Left renal cortex interstitium (tissue), 4 donors: ENCODE data around the gene HMGA1. TPM values are rescaled to one million over a fixed set of nuclear protein-coding genes. Genes with fewer than 3 reads are reported as not detected.

ENCODE experiments used
- DNase-seq, 4 donors: peaks; one replicate each; pipeline ENCODE4 v3.0.0-alpha.2; 2013; ENCODE audit warnings: low read depth in 4 of 4, low spot score in 2 of 4, missing footprints in 1 of 4
- polyA plus RNA-seq, 4 donors: library from polyadenylated mRNA; unstranded; fragments of 120-200 nt; gene quantifications; one replicate each; pipeline ENCODE4 v1.2.1, GENCODE V29; 2013; ENCODE audit not compliant: insufficient read length in 4 of 4

Gene HMGA1, protein sequence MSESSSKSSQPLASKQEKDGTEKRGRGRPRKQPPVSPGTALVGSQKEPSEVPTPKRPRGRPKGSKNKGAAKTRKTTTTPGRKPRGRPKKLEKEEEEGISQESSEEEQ
- 100 to 1,000 TPM in 3 of 4 donors, 10 to 100 TPM in 1; 87.8 to 176 (median 138) TPM for polyA plus RNA-seq

DNA sequence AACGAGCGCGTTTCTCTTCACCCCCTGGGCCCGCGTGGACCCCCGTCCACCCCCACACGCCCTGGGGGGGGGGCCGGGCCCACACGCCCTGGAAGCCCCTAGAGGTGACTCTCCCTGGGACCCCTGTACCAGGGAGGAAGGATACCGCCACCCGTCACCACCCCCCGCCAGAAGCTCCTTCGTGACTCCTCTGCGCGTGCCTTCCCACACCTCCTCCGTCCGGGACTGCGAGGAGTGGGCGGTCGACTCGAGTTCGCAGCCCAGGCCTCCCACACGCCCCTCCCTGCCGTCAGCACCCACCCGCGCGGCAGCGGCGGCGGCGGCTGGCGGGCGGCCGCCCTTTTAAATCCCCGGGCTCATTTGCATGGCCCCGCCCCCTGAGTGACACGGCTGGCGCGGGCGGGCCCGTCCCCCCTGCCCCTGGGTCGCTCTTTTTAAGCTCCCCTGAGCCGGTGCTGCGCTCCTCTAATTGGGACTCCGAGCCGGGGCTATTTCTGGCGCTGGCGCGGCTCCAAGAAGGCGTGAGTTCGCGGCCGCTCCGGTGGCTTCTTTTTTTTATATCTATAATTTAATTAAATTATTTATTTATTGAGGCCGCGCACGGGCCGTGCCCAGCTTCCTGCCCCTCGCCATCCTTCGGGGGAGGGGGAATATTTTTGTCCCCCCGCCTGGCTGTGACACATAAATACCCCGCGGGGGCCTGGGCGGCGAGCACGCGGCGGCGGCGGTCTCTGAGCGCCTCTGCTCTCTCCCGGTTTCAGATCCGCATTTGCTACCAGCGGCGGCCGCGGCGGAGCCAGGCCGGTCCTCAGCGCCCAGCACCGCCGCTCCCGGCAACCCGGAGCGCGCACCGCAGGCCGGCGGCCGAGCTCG lies at the start of gene HMGA1:
TSS of gene HMGA1 (plus strand) at position 431 of the 873 bp plus-strand sequence. CDS start 3,908 bp downstream, outside the sequence.
- peak in 2 of 4 donors; percentile 53 to 65 for DNase-seq

DNA sequence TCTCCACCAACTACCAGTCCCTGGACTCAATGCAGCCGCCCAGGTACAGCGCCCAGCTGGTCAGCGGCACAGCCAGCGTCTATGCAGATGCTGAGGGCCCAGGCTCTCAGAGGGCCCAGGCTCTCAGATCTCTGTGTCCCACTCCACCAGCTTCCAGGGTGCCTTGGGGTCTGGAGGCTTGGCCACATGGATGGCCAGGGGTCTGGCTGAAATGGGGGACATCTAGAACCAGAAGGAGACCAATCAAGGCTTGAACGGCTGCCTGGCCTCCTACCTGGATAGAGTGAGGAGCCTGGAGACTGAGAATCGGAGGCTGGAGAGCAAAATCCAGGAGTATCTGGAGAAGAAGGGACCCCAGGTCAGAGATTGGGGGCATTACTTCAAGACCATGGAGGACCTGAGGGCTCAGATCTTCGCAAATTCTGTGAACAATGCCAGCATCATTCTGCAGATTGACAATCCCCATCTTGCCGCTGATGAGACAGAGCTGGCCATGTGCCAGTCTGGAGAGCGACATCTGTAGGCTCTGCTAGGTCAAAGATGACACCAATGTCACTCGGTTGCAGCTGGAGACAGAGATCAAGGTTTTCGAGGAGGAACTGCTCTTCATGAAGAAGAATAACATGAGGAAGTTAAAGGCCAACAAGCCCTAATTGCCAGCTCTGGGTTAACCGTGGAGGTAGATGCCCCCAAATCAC lies 46.7 kb upstream of the HMGA1 start:
- DNase-seq = no peak

DNA sequence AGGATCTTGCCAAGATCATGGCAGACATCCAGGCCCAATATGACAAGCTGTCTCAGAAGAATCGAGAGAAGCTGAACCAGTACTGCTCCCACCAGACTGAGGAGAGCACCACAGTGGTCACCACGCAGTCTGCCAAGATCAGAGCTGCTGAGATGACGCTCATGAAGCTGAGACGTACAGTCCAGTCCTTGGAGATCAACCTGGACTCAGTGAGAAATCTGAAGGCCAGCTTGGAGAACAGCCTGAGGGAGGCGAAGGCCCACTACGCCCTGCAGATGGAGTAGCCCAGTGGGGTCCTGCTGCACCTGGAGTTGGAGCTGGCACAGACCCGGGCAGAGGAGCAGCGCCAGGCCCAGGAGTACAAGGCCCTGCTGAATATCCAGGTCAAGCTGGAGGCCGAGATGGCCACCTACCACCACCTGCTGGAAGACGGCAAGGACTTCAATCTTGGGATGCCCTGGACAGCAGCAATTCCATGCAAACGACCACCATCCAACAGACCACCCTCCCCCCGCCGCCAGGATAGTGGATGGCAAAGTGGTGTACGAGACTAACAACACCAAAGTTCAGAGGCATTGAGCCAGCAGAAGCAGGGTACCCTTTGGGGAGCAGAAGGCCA lies 46.1 kb upstream of the HMGA1 start:
- no peak for DNase-seq

DNA sequence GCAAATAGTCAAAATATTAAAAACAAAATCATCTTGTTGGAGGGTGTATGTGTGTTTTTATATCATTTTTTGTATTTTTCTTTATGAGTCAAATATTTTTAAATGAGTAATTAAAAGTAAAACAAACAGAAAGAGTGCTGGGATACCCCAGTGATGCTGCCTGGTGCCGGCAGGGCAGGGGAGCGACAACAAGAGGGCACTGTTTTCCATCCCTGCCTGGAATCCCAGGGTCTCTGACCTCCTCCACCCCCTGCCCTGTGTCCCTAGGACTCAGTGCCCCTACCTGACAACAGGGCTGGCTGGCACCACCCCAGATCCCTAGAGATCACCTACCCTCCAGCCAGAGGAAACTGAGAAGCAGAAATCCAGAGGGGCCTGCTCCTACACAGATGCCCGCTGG lies 41.9 kb upstream of the HMGA1 start:
- no peak for DNase-seq

DNA sequence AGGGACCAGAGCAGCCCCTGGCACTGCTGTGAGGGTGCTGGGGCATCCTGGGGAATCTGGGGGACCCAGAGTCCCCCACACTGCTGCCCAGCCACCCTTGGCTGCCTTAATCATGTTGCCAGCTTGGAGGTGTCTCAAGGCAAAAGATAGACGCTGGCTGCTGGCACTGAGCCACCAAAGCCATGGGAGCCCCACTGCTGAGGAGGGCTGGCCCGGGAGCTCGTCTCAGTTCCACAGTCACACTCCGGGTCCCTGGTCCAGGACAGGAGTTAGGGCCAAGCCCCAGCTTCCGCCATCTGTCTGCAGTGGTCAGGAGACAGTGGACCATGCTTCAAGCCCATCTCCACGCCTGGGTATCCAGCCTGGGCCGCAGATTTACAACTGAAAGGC lies 41.0 kb upstream of the HMGA1 start:
- no peak for DNase-seq

DNA sequence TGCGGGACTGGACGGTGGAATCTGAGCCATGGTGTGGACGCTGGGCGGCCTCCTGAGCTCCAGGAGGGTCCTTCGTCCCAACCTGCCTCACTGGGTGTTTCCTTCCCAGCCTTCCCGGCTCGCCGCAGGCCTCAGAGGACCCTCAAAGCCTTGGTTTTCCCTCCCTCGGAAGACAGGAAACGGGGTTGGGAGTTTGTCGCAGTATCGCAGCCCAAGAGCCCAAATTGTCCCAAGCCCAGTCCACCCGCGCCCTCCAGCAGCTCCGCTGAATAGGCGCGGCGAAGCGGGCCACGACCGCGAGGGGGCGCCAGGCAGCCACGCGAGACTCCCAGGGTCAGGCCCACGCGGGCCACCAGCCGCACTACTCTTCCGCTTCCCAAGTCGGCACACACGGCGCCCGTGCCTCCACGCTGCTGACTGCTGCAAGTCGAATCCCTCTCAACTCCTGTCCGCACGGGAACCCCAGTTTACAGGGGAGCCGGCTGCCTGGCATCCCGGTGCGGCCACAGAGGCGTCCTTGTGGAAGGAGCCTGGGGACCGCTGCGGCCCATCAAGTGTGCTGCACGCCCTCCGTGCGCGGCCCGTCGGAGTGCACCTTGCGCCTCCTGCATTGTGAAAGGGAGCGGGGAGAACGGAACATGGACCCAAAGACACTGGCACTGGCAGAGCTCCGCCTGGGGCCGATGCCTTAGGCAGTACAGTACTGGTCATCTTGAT lies 40.4 kb upstream of the HMGA1 start:
- peak; percentile 37 to 48 (median 41) for DNase-seq

DNA sequence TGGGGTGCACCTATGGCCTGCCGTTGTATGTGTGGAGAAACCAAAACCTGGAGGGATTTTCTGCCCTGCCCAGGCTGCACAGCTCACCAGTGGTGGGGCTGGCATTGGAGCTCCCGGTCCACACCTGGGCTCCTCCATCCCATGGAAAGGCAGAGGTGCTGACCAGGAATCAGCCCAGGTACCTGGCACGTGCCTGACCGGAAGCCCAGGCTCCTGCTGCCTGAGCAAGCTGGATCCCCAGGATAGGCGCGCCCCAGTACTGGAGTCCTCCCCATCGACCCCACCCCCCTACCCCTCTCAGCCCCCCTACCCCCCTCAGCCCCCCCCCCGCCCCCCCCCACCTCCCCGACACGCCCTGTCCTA lies 39.9 kb upstream of the HMGA1 start:
- no peak for DNase-seq

DNA sequence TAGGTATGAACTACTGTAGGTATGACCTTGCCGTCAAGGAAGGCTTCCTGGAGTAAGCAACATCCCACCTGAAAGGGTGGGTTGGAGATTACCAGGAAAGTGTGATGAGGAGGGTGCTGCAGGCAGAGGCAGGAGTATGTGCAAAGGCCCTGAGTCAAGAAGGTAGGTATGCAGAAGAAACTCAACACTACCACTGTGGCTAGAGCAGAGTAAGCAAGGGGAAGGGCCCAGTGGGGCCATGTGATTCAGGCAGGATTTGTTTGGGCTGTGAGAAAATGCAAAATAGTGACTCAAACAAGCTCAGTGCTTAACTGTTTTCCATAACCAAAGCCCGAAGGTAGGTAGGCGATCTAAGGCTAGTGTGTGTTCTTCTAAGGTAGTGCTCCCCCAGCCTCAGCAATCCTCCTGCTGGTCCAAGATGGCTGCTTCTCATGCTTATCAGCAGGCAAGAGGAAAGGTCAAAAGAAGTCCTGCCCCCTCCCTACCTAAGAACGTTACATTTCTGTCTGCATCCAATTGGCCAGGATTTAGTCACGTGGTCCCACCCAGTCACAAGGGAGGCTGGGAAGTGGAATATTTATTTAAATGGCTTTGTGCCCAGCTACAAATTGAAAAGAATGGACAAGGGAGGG lies 36.2 kb upstream of the HMGA1 start:
- DNase-seq = no peak

DNA sequence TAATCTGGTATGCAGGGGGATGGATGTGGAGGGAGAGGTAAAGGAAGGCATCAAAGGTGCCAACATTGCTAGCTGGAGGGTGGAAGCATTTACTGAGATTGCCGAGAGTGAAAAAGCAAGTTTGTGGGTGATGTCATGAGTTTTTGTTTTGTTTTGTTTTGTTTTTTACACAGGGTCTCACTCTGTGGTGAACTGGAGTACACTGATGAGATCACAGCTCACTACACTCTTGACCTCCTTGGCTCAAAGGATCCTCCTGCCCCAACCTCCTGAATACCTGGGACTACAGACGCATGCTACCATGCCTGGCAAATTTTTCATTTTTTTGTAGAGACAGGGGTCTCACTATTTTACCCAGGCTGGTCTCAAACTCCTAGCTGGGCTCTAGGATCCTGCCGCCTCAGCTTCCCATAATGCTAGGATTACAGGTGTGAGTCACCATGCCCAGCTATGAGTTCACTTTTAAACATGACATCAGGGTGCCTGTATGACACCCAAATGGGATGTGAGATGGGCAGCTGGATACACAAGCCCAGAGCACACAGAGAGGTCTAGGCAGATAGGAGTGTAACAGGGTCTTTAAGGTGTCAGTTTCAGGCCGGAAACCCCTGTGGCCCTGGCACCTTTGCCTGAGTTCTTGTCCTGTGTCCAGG lies 35.1 kb upstream of the HMGA1 start:
- no peak for DNase-seq

DNA sequence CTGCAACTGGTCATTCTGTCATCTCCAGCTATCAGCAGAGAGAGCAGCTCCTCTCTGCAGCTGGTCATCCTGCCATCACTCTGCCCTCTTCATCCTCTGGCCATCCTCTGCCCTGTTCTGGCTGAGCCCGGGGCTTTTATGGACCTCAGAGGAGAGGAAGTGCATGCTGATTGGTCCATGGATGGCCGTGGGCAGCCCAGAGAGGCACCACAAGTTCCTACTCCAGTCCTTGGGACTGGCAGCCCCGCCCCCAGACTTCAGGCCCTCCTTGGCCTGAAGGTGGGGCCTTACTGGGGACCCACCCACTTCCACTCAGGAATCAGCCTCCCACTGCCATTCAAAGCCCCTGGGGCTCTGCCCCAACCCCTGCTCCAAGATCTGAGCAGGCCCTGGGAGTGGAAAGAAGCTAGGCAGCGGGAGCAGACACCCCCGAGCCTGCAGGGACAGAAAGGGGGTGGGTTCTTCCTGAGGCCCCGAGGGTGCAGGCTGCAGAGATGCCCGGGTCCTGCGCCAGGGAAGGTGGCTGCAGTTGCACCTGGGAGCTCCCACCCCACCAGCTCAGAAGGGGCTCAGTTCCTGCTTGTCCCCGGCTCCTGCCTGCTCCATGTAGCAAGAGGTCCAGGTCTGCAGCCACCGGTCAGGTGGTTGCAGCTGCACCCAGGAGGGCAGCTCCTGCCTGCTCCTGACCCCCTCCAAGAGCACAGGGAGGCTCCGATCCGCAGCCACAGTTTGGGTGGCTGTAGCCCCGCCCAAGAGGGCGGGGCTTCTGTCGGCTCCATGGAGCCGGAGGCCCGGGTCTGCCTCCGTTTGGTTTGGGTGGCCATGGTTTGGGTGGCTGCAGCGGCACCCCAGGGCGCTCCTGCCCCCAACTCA lies 34.1 kb upstream of the HMGA1 start:
- no peak for DNase-seq

DNA sequence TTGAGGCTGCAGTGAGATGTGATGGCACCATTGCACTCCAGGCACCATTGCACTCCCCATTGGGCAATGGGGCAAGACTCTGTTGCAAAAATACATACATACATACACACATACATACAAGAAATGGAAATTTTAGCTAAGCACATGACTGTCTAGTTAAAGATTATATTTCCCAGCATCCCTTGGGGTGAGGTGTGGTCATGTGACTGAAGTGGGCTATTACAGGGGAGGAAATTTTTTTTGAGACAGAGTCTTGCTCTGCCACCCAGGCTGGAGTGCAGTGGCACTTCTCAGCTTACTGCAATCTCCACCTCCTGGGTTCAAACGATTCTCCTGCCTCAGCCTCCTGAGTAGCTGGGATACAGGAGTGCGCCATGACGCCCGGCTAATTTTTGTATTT lies 32.0 kb upstream of the HMGA1 start:
- no peak for DNase-seq

DNA sequence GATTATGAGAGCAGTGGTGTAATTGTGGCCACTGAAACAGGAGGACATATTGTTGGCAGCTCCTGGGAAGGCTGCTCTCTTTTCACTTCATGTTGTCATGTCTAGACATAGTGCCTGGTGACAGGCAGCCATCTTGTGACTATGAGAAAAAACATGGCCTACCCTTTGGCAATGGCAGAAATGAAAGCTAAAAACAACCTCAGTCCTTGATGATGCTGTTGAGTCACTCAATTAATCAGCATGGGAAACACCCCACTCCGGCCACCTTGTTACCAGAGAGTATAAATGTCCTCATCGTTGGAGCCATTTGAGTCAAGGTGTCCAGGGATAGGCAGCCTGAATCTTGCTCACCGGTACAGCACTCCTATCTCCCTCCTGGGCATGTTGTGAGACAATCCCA lies 31.2 kb upstream of the HMGA1 start:
- DNase-seq = no peak

DNA sequence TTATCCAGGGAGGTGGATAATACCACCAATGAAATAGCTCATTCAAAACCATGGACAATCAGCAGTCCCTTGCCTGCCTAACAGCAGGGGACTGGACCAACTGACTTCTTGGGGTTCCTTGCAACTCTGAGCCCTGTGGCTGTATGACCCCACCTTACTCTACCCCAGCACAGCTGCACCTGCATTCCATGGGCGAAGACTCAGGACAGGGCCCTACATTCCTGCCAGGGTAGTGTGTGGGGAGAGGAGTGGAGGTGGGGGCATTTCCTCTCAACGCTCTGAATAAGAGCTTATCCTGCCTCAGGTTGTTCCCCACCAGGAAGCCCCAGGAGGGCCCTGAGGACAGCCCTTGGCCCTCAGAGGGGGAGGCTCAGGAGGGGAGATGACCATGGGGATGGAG lies 30.8 kb upstream of the HMGA1 start:
- DNase-seq = no peak

DNA sequence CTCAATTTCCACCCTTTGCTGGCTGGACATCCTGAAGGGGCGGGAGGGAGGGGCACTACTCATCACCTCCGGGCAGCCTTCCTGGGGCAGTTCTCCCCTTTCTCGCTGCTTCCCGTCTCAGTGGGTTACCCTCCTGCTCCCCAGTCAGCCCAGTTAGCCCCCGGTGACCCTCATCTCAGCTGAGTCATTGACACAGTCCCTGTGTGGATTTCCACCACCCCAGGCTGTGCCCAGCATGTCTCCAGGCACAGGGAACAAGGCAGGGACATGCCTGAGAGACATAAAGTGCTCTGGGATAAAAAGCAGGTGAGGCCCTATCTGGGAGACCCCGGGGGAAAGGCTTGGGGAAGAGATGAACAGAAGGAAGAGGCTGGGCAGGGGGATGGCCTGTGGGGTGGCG lies 29.9 kb upstream of the HMGA1 start:
- DNase-seq = no peak

DNA sequence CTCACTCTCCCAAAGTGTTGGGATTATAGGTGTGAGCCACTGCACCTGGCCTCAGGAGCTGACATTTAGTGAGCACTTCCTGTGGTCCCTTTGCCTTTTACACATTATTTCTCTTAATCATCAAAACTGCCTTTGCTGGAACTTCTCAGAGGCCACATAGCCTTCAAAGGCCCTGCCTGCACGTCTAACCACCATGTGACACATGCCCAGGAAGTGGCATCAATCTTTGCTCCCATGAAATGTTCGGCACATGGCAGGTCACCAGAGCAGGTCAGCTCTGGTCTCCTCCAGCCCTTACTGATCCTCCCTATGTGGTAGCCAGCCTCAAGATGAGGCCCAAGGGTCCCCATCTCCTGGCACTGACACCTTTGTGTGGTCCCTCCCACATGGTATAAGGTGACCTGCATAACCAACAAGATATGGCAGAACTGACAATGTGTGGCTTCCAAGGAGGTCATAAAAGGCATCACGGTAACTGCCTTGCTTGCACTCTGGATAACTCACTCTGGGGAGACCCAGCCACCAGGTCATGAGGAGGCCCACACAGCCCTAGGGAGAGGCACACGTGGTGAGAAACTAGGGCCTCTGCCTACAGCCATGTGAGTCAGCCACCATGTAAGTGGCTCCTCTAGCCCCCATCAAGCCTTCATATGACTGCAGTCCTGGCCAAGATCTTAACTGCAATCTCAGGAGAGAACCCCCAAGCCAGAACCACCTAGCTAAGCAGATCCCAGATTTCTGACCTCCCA lies 28.8 kb upstream of the HMGA1 start:
- no peak for DNase-seq

DNA sequence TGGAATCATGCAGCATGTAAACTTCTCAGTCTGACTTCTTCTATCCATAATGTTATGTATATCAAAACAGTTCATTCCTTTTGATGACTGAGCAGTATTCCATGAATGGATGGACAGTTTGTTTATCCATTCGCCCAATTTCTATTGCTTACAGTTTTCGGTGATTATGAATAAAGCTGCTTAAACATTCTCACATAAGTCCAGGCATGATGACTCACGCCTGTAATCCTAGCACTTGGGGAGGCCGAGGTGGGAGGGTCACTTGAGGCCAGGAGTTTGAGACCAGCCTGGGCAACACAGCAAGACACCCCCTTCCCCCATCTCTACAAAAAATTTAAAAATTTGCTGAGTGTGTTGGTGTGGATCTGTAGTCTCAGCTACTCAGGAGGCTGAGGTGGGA lies 22.9 kb upstream of the HMGA1 start:
- no peak for DNase-seq

DNA sequence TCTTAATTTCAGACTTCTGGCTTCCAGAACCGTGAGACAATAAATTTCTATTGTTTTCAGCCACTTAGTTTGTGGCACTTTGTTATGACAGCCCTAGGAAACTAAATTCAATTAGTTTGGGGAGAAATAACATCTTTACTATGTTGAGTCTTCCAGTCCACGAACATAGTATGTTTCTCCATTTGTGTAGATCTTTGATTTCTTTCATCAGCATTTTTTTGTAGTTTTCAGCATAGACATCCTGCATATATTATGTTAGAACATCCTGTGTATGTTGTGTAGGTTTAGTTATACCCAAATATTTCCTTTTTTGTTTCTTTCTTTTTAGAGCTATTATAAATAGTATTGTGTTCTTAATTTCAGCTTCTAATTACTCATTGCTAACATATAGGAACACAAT lies 18.0 kb upstream of the HMGA1 start:
- DNase-seq = no peak

DNA sequence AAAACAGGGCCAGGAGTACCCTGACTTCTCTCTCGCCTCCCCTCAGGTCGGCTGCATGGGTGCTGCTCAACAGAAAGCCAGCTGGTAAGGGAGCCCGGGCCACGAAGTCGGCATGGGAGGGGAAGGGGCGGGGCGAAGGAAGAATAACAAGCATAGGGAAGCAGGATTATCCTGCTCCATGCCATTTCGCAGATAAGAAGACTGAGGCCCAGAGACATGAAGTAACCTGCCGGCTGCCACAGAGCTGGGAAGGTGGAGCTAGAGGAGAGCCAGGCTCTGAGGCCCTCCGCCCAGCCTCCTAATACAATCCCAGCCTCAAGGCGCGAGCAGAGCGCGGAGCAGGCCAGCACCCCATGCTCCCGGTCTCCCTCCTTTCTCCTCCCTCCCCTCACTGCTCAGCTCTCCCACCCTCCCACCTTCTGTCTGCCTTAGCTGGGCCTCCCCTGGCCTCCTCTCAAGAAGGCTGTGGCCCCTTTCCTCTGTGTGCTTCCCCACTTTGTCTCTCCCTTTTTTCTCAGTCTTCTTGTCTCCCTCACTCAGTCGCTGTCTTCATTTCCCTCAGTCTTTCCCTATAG lies 13.2 kb upstream of the HMGA1 start:
- no peak for DNase-seq
